OCI-LY1 (cell line): Measurements from ENCODE around the gene KCNE2.

Experiments
- CTCF ChIP-seq: fragments of 200-600 bp; sonication (generic), shearing (Covaris generic); IDR thresholded peaks from 2 replicates; pipeline ENCODE4 v1.5.1; 2017; ENCODE audit warnings: mild to moderate bottlenecking, antibody characterized with exemption, low read length, moderate library complexity, mixed read lengths
- EZH2 ChIP-seq: fragments of 200-600 bp; sonication (generic), shearing (Covaris generic); IDR thresholded peaks from 2 replicates; pipeline ENCODE4 v1.8.0; 2017; ENCODE audit warnings: borderline replicate concordance, mixed run types, mild to moderate bottlenecking, antibody characterized with exemption, low read length, moderate library complexity, mixed read lengths

- TF ChIP-seq CTCF (no peak), EZH2 (no peak)
Measured at GRCh38 chr21:34331726-34332125, 32.1 kb upstream of the KCNE2 start.
